Thyroid gland (tissue), 4 donors: ENCODE results near the gene SETX.

Source experiments
- CTCF ChIP-seq, 6 experiments: fragments of 200-600 bp in 3 of 6; fragments of 450-650 bp in 3 of 6; sonication (generic) in 3 of 6; IDR thresholded peaks; one replicate each; pipeline ENCODE4 v1.5.1; 2016 to 2019; ENCODE audit warnings: antibody characterized with exemption in 6 of 6, mild to moderate bottlenecking in 2 of 6, inconsistent platforms in 1 of 6, moderate library complexity in 1 of 6
- POLR2A ChIP-seq, 2 donors: fragments of 450-650 bp; IDR thresholded peaks; one replicate each; pipeline ENCODE4 v1.6.1; 2017; ENCODE audit warnings: antibody characterized with exemption in 2 of 2, mild to moderate bottlenecking in 2 of 2, moderate library complexity in 1 of 2

GRCh38 chr9:132364068-132364467 lies 9.3 kb upstream of the SETX start:
- TF ChIP-seq CTCF (IDR thresholded peaks at IDR 0.05): no peak
- TF ChIP-seq POLR2A (IDR thresholded peaks at IDR 0.05): no peak
